ENCODE data around the gene CIITA. TPM values are rescaled to one million over a fixed set of nuclear protein-coding genes. Genes with fewer than 3 reads are reported as not detected.
"Not testable (repeated sequence)": the region's sequence is repeated elsewhere in the genome, so short reads cannot be mapped to it uniquely, and the experiment has no call there.

CIITA gene, protein sequence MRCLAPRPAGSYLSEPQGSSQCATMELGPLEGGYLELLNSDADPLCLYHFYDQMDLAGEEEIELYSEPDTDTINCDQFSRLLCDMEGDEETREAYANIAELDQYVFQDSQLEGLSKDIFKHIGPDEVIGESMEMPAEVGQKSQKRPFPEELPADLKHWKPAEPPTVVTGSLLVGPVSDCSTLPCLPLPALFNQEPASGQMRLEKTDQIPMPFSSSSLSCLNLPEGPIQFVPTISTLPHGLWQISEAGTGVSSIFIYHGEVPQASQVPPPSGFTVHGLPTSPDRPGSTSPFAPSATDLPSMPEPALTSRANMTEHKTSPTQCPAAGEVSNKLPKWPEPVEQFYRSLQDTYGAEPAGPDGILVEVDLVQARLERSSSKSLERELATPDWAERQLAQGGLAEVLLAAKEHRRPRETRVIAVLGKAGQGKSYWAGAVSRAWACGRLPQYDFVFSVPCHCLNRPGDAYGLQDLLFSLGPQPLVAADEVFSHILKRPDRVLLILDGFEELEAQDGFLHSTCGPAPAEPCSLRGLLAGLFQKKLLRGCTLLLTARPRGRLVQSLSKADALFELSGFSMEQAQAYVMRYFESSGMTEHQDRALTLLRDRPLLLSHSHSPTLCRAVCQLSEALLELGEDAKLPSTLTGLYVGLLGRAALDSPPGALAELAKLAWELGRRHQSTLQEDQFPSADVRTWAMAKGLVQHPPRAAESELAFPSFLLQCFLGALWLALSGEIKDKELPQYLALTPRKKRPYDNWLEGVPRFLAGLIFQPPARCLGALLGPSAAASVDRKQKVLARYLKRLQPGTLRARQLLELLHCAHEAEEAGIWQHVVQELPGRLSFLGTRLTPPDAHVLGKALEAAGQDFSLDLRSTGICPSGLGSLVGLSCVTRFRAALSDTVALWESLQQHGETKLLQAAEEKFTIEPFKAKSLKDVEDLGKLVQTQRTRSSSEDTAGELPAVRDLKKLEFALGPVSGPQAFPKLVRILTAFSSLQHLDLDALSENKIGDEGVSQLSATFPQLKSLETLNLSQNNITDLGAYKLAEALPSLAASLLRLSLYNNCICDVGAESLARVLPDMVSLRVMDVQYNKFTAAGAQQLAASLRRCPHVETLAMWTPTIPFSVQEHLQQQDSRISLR
- under 0.01 and 0.28 TPM in 2 replicates for total RNA-seq

- DNase-seq: no peak
Measured at GRCh38 chr16:10876799-10877341, at the start of gene CIITA. Gene CIITA (plus strand): TSS chr16:10877202. CDS start chr16:10877331, 129 bp downstream.

- DNase-seq: peak; percentile 63
Measured at GRCh38 chr16:10827691-10828341, 49.2 kb upstream of the CIITA start.

DNA sequence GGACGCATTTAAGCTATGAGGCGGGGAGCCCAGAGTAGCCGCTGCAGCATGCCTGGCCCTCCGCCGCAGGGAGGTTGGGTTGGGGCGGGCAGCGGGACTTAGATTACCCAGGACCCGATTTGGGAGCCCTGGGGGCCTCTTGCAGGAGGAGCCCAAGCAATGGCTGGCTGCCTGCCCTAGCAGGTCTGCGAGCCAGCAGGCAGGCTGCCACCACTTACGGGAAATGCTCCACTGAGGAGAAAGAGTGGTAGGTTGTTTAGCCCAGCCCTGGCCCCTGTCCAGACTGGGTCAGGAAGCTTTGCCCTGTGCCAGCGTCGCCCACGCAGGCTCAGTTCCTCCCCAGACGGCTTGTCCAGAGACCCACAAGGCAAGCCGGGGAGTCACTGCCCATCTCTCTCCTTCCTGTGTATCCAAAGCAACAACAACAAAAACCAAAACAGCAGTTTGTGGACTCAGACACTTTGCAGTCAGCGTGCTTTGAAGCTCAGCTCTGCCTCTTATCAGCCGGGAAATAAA is 48.1 kb upstream of the CIITA start:
- peak; percentile 89 for DNase-seq

- DNase-seq: not testable (repeated sequence)
Measured at GRCh38 chr16:10829390-10830098, 47.5 kb upstream of the CIITA start.

DNA sequence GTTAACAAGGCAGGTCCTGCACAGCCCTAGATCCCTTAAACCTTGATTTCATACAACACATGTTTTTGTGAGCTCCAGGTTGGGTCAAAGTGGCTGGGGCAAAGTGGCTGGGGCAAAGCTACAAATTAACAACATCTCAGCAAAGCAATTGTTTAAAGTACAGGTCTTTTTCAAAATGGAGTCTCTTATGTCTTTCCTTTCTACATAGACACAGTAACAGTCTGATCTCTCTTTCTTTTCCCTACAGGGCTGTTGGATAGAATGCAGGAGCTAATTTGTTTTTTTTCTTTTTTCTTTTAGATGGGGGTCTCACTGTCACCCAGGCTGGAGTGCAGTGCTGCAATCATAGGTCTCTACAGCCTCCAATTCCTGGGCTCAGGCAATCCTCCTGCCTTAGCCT is 46.8 kb upstream of the CIITA start:
- not testable (repeated sequence) for DNase-seq

DNA sequence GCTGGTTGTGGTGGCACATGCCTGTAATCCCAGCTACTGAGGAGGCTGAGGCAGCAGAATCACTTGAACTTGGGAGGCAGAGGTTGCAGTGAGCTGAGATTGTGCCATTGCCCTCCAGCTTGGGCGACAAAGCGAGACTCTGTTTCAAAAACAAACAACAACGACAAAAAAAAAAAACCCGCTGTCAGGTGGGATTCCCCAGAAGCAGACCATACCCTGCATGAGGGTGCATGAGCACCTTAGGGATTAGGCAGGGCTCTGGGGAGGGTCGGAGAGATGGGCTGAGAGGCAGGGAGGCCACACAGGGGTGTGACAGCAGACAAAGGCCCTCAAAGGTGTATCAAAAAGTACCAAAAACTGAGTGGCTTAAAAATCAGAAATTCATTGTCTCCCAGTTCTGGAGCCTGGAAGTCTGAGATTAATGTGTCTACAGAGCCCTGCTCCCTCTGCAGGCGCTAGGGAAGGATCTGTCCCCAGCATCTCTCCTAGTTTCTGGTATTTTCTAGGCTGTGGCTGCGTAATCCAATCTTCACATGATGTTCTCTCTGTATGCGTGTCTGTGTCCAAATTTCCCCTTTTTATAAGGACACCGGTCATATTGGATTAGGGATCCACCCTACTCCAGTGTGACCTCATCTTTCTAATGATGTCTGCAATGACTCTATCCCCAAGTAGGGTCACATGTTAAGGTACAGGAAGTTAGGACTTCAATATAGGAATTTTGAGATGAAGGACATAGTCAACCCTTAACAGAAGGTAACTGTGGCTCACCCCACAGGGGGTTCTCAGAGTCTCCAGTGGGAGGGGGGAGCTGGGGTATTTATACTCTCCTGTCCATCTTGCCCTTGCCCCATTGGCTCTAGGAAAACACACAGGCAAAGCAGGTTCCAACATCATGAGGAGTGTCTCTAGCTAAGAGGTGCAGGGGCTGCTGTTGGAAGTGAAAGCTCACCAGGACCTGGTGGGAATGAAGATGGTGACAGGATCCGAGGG is 44.8 kb upstream of the CIITA start:
- no peak for DNase-seq

- no peak for DNase-seq
Measured at GRCh38 chr16:10833271-10833670, 43.7 kb upstream of the CIITA start.

DNA sequence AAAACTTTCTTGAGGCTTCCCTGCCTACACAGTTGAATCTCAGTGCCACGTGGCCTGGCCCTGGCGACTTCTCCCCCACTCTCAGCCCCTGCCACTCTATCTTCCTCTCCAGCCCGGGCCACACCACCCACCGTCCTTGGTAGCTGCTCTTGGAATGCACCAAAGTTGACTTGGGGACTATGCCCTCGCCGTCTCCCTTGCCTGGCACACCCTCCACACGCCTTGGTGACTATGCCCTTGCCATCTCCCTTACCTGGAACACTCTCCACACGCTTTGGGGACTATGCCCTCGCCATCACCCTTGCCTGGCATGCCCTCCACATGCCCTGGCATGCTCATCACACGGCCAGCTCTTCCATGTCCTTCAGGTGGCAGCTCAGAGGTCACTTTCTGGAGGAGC is 42.9 kb upstream of the CIITA start:
- DNase-seq: no peak

GRCh38 chr16:10834766-10835165 is 42.2 kb upstream of the CIITA start:
- no peak for DNase-seq

GRCh38 chr16:10835281-10835931 is 41.6 kb upstream of the CIITA start:
- no peak for DNase-seq

DNA sequence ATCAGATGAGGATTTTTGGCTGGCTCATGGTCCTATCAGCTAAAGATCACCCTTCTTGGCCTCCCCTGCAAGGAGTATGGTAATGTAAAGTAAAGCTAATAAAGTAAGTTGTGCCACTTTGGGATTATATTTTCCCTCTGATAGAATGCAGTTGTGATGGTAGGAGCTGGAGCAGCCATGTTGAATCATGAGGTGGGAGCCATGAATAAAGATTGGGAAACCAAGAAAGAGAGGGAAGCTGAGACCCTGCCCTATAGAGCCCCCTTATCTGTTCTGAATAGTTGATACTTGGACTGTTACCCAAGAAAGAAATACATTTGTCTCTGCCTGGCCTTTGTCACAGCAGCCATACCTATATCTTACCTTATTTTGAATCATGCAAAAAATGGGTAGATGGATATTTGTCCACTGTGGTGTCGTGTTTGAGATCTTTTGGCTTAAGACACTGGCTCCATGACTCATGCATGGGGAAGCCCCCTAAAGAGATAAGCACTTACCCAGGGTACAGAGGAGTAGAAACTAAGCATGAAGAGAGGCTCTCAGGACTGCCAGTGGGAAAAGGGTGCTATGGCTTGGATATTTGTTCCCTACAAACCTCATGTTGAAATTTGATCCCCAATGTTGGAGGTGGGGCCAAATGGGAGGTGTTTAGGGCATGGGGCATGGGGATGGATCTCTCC is 40.7 kb upstream of the CIITA start:
- DNase-seq: no peak

DNA sequence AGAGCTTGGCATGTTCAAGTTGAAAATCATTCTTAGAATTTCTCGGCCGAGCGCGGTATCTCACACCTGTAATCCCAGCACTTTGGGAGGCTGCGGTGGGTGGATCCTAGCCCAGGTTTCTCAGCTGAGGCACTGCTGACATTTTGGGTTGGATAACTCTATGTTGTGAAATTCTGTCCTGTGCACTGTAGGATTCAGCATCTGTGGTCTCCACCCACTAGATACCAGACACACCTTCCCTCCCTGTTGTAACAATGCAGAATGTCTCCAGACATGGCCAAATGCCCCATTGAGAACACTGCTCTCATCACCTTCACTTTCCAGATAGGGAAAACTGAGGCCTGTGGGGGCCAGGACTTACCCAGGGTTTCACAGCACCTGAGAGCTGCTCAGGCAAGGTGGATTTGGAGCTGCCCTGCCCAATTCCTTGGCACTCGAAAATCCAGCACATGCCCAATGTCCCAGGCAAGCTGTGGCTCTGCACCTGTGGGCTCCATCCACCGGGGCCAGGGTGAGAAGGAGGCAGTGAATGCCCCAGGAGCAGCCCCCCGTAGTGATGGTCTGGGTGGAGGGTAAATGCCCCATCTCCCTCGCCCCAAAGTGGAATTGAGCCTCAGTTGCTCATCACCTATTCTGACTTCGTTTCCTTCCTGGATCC is 38.3 kb upstream of the CIITA start:
- no peak for DNase-seq

GRCh38 chr16:10839279-10839666 is 37.7 kb upstream of the CIITA start:
- DNase-seq: no peak

GRCh38 chr16:10840703-10841102 is 36.3 kb upstream of the CIITA start:
- DNase-seq: no peak

GRCh38 chr16:10846213-10846998 is 30.6 kb upstream of the CIITA start:
- no peak for DNase-seq

GRCh38 chr16:10847176-10847575 is 29.8 kb upstream of the CIITA start:
- DNase-seq: no peak

DNA sequence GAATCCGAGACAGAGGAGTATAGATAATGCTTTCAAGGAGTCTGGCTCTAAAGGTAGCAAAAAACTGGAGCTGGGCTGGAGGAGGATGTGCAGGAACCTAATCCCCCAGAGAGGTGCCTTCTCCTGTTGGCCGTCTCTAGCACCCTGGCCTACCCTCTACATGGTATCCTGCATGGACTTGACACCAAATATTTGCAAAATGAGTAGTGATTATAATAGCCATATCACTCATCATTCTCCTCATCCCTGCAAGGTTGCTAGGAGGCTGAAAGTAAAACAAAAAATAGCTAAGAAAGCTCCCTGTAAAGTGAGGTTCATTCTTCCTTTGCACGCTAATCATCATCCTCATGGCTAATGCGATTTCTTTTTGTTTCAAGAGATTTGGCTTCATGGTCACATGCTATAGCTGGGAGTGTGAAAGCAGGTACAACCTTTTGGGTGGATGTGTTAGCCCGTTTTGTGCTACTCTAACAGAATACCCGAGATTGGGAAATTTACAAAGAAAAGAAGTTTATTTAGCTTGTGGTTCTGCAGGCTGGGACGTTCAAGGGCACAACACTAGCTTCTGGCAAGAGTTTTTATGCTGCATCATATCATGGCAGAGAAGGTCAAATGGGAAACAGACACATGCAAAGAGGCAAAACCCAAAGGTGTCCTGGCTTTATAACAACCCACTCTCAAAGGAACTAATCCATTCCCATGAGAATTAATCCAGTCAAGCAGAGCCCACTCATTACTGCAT is 27.1 kb upstream of the CIITA start:
- no peak for DNase-seq

Data from dermis blood vessel endothelial cell (primary cell).